H54 (cell line): ENCODE measurements around the gene SLC16A10.

Experiments used
- DNase-seq: peaks from one replicate; pipeline ENCODE4 v3.0.0; 2011; ENCODE audit warnings: low spot score, mixed read lengths; ENCODE audit not compliant: insufficient read length
- FAIRE-seq: peaks from 3 replicates; lab custom pipeline; 2011; peaks lifted over from hg19 to GRCh38; lab: Jason Lieb, UNC
- POLR2A ChIP-seq: IDR thresholded peaks from 2 replicates; pipeline ENCODE4 v1.6.1; 2011; ENCODE audit warnings: low read depth, mild to moderate bottlenecking, low read length

The SLC16A10 gene

GRCh38 chr6:111098597-111098996 is 11.3 kb downstream of the SLC16A10 start:
- DNase-seq (no peak), FAIRE-seq (no peak)
- TF ChIP-seq POLR2A = no peak

GRCh38 chr6:111101987-111102386 is 14.7 kb downstream of the SLC16A10 start:
- no peak for TF ChIP-seq POLR2A
- no peak for DNase-seq
- FAIRE-seq = no peak

GRCh38 chr6:111105578-111105977 is 18.3 kb downstream of the SLC16A10 start:
- FAIRE-seq (no peak), DNase-seq (no peak)
- TF ChIP-seq POLR2A = no peak

GRCh38 chr6:111107589-111107988 is 20.3 kb downstream of the SLC16A10 start:
- FAIRE-seq = no peak
- no peak for TF ChIP-seq POLR2A
- no peak for DNase-seq

GRCh38 chr6:111110036-111110435 is 22.7 kb downstream of the SLC16A10 start:
- FAIRE-seq (no peak), DNase-seq (no peak)
- TF ChIP-seq POLR2A = no peak

GRCh38 chr6:111113336-111114086 is 26.2 kb downstream of the SLC16A10 start:
- TF ChIP-seq POLR2A = no peak
- FAIRE-seq (no peak), DNase-seq (no peak)

GRCh38 chr6:111114087-111114443 is 26.8 kb downstream of the SLC16A10 start:
- TF ChIP-seq POLR2A = no peak
- FAIRE-seq = no peak
- no peak for DNase-seq

- no peak for FAIRE-seq
- DNase-seq = no peak
- no peak for TF ChIP-seq POLR2A
Observed at GRCh38 chr6:111114482-111114881, 27.2 kb downstream of the SLC16A10 start.

GRCh38 chr6:111118826-111119225 is 31.5 kb downstream of the SLC16A10 start:
- DNase-seq = no peak
- FAIRE-seq = no peak
- no peak for TF ChIP-seq POLR2A

- no peak for FAIRE-seq
- DNase-seq = no peak
- TF ChIP-seq POLR2A = no peak
Observed at GRCh38 chr6:111119571-111120329, 32.4 kb downstream of the SLC16A10 start.

GRCh38 chr6:111121789-111122350 is 34.6 kb downstream of the SLC16A10 start:
- FAIRE-seq = no peak
- no peak for TF ChIP-seq POLR2A
- DNase-seq = no peak

- DNase-seq (no peak), FAIRE-seq (no peak)
- TF ChIP-seq POLR2A = no peak
Observed at GRCh38 chr6:111122458-111123286, 35.4 kb downstream of the SLC16A10 start.

GRCh38 chr6:111124406-111124805 is 37.1 kb downstream of the SLC16A10 start:
- no peak for FAIRE-seq
- no peak for TF ChIP-seq POLR2A
- DNase-seq = no peak
